Body of pancreas (tissue), 4 donors: ENCODE results near the gene LAMB3. TPM values are rescaled to one million over a fixed set of nuclear protein-coding genes. Genes with fewer than 3 reads are reported as not detected.

Source experiments
- ATAC-seq: fragments of 150-250 bp; one replicate; pipeline ENCODE4 v1.9.1; 2016
- DNase-seq, 4 donors: peaks; one replicate each; pipeline ENCODE4 v3.0.0-alpha.2; 2019
- H3K27ac ChIP-seq, 4 donors: fragments of 200-600 bp; sonication (generic); 1 replicate in 3 of 4; 2 replicates in 1 of 4; pipeline versions ENCODE4 v1.5.1 to v1.6.1; 2016 to 2019; ENCODE audit warnings: mild to moderate bottlenecking in 1 of 4, mixed read lengths in 1 of 4, moderate library complexity in 1 of 4
- H3K27me3 ChIP-seq, 2 donors: fragments of 200-600 bp; sonication (generic); one replicate each; pipeline ENCODE4 v1.6.0; 2016; ENCODE audit warnings: mild to moderate bottlenecking in 1 of 2
- H3K36me3 ChIP-seq, 2 donors: fragments of 200-600 bp; sonication (generic); replicated peaks in 1 of 2; 2 replicates each; pipeline ENCODE4 v1.5.1; 2016; ENCODE audit warnings: low read depth in 2 of 2; ENCODE audit not compliant: insufficient read depth in 1 of 2
- H3K4me1 ChIP-seq: fragments of 200-600 bp; sonication (generic); one replicate; pipeline ENCODE4 v1.6.0; 2016
- H3K4me3 ChIP-seq, 2 donors: fragments of 200-600 bp; sonication (generic); 1 replicate in 1 of 2; 2 replicates in 1 of 2; pipeline ENCODE4 v1.5.1; 2016 to 2019
- H3K9me3 ChIP-seq, 3 donors: fragments of 200-600 bp; sonication (generic); 1 replicate in 2 of 3; 2 replicates in 1 of 3; pipeline ENCODE4 v1.5.1; 2016
- POLR2A ChIP-seq, 3 donors: fragments of 450-650 bp; IDR thresholded peaks; one replicate each; pipeline ENCODE4 v1.6.1; 2016; ENCODE audit warnings: antibody characterized with exemption in 3 of 3, mild to moderate bottlenecking in 2 of 3
- WGBS, 2 donors: methylation state at CpG; one replicate each; pipeline ENCODE4 v1.1.5; 2017; 5-methylcytosine and 5-hydroxymethylcytosine counted together
- intact Hi-C: fragments of 100-400 bp; cut with DNase I; formaldehyde crosslinking; loops from one replicate; pipeline ENCODE4 v1.15.1; 2023
- total RNA-seq, 2 donors: library from RNA; depleted of rRNA; stranded (reverse); fragments of >200 nt; gene quantifications; one replicate each; pipeline ENCODE4 v1.1.0, GENCODE V29; 2016
- TF ChIP-seq, protein P1 (sequence below), 7 experiments: fragments of 450-650 bp in 4 of 7; fragments of 200-600 bp in 3 of 7; sonication (generic) in 3 of 7; IDR thresholded peaks; one replicate each; pipeline ENCODE4 v1.5.1; 2016 to 2019; ENCODE audit warnings: antibody characterized with exemption in 7 of 7

LAMB3 gene
- total RNA-seq, 2 donors from 2014 or later, result 5.3 to 7.3 TPM

DNA sequence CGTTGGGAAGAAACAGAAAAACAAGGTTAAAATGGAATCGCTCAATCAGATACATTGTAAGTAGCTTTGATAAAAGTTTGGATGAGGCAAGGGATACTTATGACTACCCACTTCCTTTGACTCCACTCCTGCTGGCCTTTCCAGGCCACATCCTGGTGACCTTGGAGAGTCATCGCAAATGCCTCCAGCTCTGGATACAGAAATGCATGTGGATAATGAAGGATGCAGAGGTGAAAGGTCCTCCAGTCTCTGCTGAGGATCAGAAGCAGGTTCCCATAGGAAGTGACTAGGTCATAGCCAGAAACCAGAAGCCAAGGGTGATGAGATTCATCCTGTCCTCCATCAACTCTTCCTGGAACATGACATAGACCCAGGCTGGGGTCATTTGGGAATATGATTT, 74.9 kb downstream of the LAMB3 start:
- no peaks in the 10 kb centered on the region for H3K27me3 ChIP-seq
- H3K9me3 ChIP-seq, result no peaks in the 10 kb centered on the region
- H3K36me3 ChIP-seq, result no peaks in the 10 kb centered on the region
- no peak overlapping the region for H3K27ac ChIP-seq
- H3K4me3 ChIP-seq, result no peak overlapping the region
- WGBS, 2 donors, result 68 to 71% methylated on average over 3 of the region's 3 CpGs
- no peaks in the 10 kb centered on the region for H3K4me1 ChIP-seq
- ATAC-seq, result no peak
- intact Hi-C loops, result loop anchor here (5.0 kb wide), 1 partner anchor 115 kb away; no protein-coding TSS in a partner anchor
- DNase-seq, result no peak
- TF ChIP-seq, protein P1, sequence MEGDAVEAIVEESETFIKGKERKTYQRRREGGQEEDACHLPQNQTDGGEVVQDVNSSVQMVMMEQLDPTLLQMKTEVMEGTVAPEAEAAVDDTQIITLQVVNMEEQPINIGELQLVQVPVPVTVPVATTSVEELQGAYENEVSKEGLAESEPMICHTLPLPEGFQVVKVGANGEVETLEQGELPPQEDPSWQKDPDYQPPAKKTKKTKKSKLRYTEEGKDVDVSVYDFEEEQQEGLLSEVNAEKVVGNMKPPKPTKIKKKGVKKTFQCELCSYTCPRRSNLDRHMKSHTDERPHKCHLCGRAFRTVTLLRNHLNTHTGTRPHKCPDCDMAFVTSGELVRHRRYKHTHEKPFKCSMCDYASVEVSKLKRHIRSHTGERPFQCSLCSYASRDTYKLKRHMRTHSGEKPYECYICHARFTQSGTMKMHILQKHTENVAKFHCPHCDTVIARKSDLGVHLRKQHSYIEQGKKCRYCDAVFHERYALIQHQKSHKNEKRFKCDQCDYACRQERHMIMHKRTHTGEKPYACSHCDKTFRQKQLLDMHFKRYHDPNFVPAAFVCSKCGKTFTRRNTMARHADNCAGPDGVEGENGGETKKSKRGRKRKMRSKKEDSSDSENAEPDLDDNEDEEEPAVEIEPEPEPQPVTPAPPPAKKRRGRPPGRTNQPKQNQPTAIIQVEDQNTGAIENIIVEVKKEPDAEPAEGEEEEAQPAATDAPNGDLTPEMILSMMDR (IDR thresholded peaks at IDR 0.05), result no peak
- TF ChIP-seq POLR2A (IDR thresholded peaks at IDR 0.05), result no peak

DNA sequence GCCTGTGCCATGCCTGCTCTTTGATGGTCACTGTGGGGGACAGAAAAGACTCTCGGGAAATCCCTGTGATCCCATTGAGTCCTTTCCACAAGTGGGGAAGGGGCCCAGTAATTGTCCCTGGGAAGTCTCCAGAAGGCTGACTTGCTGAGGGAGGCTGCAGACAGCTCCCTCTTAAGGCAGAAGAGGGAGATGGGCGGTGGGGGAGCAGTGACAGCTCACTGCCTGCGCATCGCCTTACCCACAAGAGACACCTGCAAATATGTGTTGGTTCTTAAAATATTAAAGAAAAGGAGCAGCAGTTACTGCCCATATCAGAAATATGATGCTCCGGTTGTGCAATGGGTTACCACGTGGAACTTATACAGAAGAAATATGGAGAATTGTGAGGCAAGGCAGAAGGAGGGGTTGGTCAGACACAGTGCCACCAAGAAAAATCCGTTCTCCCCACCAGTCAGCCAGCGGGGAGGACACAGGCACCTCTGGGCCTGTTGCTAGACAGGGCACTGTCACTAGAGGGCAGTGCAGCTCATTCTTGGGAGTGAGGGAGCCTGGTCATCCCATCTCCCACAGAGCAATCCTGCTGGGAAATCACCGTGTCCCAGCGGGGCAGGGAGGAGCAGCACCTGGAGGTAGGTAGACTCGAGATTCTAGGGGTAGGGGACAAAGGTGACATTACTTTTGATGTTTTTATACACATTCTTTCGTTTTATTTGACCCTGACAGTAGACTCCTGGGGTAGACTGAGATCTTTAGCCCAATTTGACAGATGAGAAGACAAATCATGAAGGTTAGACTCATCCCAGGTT, 75.6 kb downstream of the LAMB3 start:
- Histone ChIP-seq H3K9me3 (no peaks in the 10 kb centered on the region), H3K27me3 (no peaks in the 10 kb centered on the region), H3K4me1 (no peaks in the 10 kb centered on the region), H3K36me3 (no peaks in the 10 kb centered on the region), H3K4me3 (no peak overlapping the region), H3K27ac (no peak overlapping the region)
- 17 to 20% methylated on average over 12 of the region's 12 CpGs for WGBS, 2 donors
- ATAC-seq (peak; percentile 98), DNase-seq (peak; percentile 79 to 87 (median 82))
- TF ChIP-seq POLR2A (IDR thresholded peaks at IDR 0.05), result no peak
- TF ChIP-seq, protein P1 (IDR thresholded peaks at IDR 0.05), result peak; percentile 78 to 92 (median 89)
- intact Hi-C loops, result loop anchor here (5.0 kb wide), 1 partner anchor 116 kb away; no protein-coding TSS in a partner anchor

DNA sequence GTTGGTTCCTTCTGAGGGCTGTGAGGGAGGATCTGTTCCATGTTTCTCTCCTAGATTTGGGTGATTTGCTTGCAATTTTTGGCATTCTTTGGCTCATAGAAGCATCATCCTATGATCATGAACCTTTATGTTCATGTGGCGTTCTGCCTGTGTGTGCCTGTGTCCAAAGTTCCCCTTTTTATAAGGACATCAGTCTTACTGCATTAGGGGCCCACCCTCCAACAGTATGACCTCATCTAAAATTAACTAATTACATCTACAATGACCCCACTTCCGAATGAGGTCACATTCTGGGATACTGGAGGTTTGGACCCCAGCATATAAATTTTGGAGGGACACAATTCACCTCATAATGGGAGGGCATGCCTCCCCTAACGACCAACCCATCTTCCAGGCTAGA, 81.5 kb downstream of the LAMB3 start:
- no peaks in the 10 kb centered on the region for H3K9me3 ChIP-seq
- no peaks in the 10 kb centered on the region for H3K36me3 ChIP-seq
- ATAC-seq (no peak), DNase-seq (no peak)
- TF ChIP-seq, protein P1 (IDR thresholded peaks at IDR 0.05), result no peak
- TF ChIP-seq POLR2A (IDR thresholded peaks at IDR 0.05), result no peak
- 46 to 50% methylated on average over 3 of the region's 3 CpGs for WGBS, 2 donors
- intact Hi-C loops, result no loop called here
- H3K4me3 ChIP-seq, result no peak overlapping the region
- no peak overlapping the region for H3K27ac ChIP-seq
- no peaks in the 10 kb centered on the region for H3K27me3 ChIP-seq
- no peaks in the 10 kb centered on the region for H3K4me1 ChIP-seq

DNA sequence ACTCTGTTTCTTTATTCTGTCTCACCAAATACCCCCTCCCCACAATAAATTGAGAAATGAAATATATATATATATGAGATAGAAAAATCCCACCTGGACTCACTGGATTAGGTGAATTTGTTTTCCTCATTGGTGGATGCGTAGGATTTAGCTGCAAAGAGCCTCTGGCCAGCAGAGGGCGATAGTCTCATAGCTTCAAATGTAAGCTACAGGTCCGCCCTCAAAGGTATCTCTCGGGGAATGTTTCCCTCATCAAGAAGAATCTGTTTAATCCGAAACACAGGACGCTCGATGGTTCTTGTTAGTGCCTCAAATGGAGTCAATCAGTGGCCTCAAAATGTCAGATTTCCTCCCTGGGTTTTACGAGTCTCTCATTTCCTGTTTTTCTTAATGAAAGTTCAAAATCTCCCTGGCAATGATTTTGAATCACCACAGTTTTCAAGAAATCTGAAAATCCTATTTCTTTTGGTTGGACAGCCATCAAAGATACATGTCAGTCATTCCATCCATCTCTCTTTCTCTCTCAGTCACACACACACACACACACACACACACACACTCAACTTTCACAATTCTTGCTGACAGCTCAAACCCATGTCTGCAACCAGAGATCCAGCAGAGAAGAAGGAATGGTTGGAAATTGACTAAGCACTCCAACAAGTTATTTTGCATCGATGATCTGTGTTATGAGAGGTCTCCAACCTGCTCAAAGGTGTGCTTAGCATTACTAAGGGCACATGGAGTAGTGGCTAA, 82.6 kb downstream of the LAMB3 start:
- Histone ChIP-seq H3K27ac (no peak overlapping the region), H3K9me3 (no peaks in the 10 kb centered on the region), H3K4me1 (no peaks in the 10 kb centered on the region), H3K36me3 (no peaks in the 10 kb centered on the region), H3K4me3 (no peak overlapping the region), H3K27me3 (no peaks in the 10 kb centered on the region)
- WGBS, 2 donors, result 4% methylated on average over 9 of the region's 9 CpGs
- DNase-seq (peak; percentile 83 to 92 (median 84)), ATAC-seq (peak; percentile 69)
- no peak for TF ChIP-seq POLR2A (IDR thresholded peaks at IDR 0.05)
- TF ChIP-seq, protein P1 (IDR thresholded peaks at IDR 0.05), result peak; percentile 70 to 97 (median 76)
- intact Hi-C loops, result no loop called here
